RWPE2 (cell line): Measurements from ENCODE around the gene TBX6.

ENCODE experiments used
- ATAC-seq: fragments of 200-7000 bp; cut with Tn5 transposase; 3 replicates; pipeline ENCODE4 v1.9.1; 2021; ENCODE audit warnings: low read depth
- DNase-seq: peaks from one replicate; pipeline ENCODE4 v3.0.0-alpha.2; 2020; ENCODE audit warnings: low spot score
- H3K27ac ChIP-seq: fragments of 450-650 bp; 2 replicates; pipeline ENCODE4 v1.5.1; 2017; ENCODE audit warnings: mild to moderate bottlenecking; ENCODE audit not compliant: poor library complexity, severe bottlenecking
- H3K27me3 ChIP-seq: fragments of 250-450 bp; sonication (Bioruptor Pico); 2 replicates; pipeline ENCODE4 v1.5.1; 2021; ENCODE audit warnings: mild to moderate bottlenecking, moderate library complexity; ENCODE audit not compliant: insufficient read depth, poor library complexity, severe bottlenecking
- H3K36me3 ChIP-seq: fragments of 250-450 bp; sonication (Bioruptor Pico); 2 replicates; pipeline ENCODE4 v1.5.1; 2020; ENCODE audit warnings: low read depth, mild to moderate bottlenecking, moderate library complexity
- H3K4me1 ChIP-seq: fragments of 250-450 bp; sonication (Bioruptor Pico); 2 replicates; pipeline ENCODE4 v1.5.1; 2021; ENCODE audit warnings: mild to moderate bottlenecking, moderate library complexity; ENCODE audit not compliant: insufficient read depth, poor library complexity, severe bottlenecking
- H3K4me3 ChIP-seq: fragments of 250-450 bp; sonication (Bioruptor Pico); 2 replicates; pipeline ENCODE4 v1.5.1; 2021; ENCODE audit warnings: mild to moderate bottlenecking, moderate library complexity; ENCODE audit not compliant: severe bottlenecking
- H3K9me3 ChIP-seq: fragments of 250-450 bp; sonication (Bioruptor Pico); 2 replicates; pipeline ENCODE4 v1.5.1; 2021; ENCODE audit warnings: mild to moderate bottlenecking, moderate library complexity; ENCODE audit not compliant: severe bottlenecking
- TF ChIP-seq, protein P1 (sequence below): fragments of 450-650 bp; IDR thresholded peaks from one replicate; pipeline ENCODE4 v1.5.1; 2017; ENCODE audit warnings: mild to moderate bottlenecking, moderate library complexity; ENCODE audit not compliant: poor library complexity, severe bottlenecking

The TBX6 gene, protein sequence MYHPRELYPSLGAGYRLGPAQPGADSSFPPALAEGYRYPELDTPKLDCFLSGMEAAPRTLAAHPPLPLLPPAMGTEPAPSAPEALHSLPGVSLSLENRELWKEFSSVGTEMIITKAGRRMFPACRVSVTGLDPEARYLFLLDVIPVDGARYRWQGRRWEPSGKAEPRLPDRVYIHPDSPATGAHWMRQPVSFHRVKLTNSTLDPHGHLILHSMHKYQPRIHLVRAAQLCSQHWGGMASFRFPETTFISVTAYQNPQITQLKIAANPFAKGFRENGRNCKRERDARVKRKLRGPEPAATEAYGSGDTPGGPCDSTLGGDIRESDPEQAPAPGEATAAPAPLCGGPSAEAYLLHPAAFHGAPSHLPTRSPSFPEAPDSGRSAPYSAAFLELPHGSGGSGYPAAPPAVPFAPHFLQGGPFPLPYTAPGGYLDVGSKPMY

DNA sequence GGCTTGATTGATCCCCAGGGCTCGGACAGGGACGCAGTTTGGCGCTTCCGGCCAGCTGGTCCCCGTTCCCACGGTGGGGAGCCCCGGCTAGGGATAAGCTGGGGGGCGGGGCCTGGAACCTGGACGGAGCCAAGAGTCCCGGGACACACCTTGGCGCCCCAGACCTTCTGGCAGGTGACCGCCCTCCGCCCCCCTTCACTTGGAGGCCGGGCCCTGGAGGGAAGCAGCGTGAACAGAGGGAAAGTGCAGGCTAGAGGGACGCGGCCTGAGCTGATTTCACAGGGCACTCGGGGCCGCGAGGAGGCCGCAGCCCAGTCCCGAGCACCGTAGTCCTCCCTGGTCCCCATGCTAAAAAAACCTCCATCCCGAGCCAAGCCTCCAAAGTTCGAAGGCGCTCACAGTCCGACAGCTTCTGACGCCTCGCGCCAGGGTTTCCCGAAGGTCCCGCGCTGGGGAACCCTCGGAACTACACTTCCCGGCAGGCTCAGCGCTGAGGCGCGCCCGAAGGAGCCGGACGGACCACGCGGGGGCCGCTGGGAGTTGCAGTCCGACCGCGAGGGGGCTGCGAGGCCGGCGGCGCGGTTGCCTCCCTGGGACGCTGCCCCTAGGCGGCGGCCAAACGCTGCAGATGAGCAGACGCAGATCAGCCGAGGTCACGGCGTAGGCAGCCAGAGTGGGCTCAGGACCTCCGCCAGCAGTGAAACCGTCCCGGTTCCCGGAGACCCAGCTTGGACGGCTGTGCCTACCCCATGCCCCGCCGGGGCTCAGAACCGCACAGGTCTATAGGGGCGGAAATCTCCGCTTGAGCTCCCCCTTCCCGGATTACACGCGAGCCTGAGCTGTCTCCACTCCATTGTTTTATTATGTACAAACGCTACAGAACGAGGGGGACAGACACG is at the start of gene TBX6:
TSS of gene TBX6 (minus strand) at position 451 of the 899 bp plus-strand sequence. CDS start 731 bp downstream, outside the sequence.
- H3K27ac ChIP-seq, result peak within 1 kb of the TSS; percentile 87
- TF ChIP-seq, protein P1, sequence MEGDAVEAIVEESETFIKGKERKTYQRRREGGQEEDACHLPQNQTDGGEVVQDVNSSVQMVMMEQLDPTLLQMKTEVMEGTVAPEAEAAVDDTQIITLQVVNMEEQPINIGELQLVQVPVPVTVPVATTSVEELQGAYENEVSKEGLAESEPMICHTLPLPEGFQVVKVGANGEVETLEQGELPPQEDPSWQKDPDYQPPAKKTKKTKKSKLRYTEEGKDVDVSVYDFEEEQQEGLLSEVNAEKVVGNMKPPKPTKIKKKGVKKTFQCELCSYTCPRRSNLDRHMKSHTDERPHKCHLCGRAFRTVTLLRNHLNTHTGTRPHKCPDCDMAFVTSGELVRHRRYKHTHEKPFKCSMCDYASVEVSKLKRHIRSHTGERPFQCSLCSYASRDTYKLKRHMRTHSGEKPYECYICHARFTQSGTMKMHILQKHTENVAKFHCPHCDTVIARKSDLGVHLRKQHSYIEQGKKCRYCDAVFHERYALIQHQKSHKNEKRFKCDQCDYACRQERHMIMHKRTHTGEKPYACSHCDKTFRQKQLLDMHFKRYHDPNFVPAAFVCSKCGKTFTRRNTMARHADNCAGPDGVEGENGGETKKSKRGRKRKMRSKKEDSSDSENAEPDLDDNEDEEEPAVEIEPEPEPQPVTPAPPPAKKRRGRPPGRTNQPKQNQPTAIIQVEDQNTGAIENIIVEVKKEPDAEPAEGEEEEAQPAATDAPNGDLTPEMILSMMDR, result peak; percentile 92
- peaks cover 13% of the 10 kb centered on the region for H3K4me1 ChIP-seq
- peak within 1 kb of the TSS; percentile 21 for H3K4me3 ChIP-seq
- H3K9me3 ChIP-seq, result peaks cover 3% of the 10 kb centered on the region
- ATAC-seq (peak; percentile 87), DNase-seq (peak; percentile 91)
- no peaks in the 10 kb centered on the region for H3K27me3 ChIP-seq
- H3K36me3 ChIP-seq, result peaks cover 4% of the 10 kb centered on the region; the same call in 1 of the 2 replicates

DNA sequence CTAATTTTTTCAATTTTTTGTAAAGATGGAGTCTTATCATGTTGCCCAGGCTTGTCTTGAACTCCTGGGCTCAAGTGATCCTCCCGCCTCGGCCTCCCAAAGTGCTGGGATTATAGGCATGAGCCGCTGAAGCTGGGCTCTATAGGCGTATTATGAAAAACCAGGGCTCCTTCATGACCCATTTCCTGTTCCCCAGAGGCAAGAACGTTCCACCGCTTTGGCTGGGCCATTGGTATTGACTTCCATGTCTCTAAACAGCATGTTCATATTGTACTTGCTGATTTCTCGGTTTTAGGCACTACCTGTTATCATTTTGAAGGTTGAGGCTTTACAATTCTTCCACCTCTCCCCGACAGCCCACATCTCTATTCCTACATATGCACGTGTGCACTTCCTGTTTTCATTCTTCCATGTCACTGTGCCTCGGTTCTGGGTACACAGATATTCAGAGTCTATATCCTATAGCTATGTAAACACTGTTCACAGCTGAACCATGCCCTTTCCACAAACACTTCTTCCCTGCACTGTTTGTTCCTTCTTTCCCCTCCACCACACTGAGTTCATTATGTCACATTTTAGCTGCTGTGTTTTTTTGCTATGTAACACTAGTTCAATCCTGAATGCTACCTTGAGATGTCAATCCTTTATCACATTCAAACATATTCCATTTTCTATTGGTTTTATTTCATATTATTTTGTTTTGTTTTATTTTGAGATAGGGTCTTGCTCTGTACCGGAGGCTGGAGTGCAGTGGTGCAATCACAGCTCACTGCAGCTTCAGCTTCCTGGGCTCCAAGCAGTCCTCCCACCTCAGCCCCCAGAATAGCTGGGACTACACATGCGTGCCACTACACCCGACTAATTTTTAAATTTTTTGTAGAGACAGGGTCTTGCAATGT is 48.1 kb upstream of the TBX6 start:
- no peak overlapping the region for H3K4me3 ChIP-seq
- TF ChIP-seq, protein P1, result no peak
- ATAC-seq, result no peak
- H3K36me3 ChIP-seq, result no peaks in the 10 kb centered on the region
- H3K9me3 ChIP-seq, result no peaks in the 10 kb centered on the region
- no peaks in the 10 kb centered on the region for H3K4me1 ChIP-seq
- H3K27me3 ChIP-seq, result no peaks in the 10 kb centered on the region
- H3K27ac ChIP-seq, result no peak overlapping the region
- no peak for DNase-seq

DNA sequence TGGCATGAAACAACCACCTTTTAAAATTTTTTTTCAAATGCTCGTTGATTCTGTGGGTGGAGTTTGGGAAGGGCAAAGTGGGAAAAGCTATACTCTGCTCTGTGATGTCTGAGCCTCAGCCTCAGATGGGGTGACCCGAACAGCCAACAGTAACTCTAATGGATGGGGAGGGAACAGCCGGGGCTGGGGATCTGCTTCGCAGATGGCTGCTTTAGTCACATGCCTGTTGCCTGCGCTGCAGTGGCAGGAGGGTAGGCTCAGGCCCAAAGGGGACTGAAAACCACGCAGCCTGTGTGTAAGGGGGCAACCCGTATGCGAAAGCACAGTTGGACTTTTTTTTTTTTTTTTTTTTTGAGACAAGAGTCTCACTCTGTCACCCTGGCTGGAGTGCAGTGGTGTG is 46.2 kb upstream of the TBX6 start:
- H3K4me3 ChIP-seq, result no peak overlapping the region
- H3K4me1 ChIP-seq, result no peaks in the 10 kb centered on the region
- no peak for ATAC-seq
- TF ChIP-seq, protein P1, result no peak
- no peaks in the 10 kb centered on the region for H3K36me3 ChIP-seq
- no peak overlapping the region for H3K27ac ChIP-seq
- H3K9me3 ChIP-seq, result no peaks in the 10 kb centered on the region
- no peak for DNase-seq
- H3K27me3 ChIP-seq, result no peaks in the 10 kb centered on the region

DNA sequence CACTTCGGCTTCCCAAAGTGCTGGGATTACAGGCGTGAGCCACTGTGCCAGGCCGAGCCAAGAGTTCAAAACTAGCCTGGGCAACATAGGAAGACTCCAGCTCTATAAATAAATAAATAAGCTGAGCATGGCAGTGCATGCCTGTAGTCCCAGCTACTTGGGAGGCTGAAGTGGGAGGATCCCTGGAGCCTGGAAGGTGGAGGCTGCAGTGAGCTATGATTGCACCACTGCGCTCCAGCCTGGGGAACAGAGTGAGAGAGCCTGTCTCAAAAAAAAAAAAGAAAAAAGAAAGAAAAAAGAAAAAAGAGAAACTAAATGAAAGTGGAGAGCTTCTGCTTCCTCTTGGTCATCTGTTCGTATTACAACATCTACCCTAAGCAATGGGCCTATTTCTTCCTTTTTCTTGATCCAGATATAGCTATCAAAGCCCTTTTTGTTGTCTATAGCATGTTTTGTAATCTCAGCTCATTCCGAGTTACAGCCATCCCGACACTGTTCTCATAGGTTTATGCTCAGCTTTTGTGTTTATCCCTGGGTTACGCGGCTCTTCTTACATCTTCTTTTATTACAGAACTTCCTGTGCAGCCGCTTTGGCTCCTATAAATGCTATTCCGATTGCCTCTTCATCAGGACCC is 45.4 kb upstream of the TBX6 start:
- no peak overlapping the region for H3K4me3 ChIP-seq
- H3K36me3 ChIP-seq, result no peaks in the 10 kb centered on the region
- no peaks in the 10 kb centered on the region for H3K4me1 ChIP-seq
- no peak overlapping the region for H3K27ac ChIP-seq
- no peaks in the 10 kb centered on the region for H3K27me3 ChIP-seq
- H3K9me3 ChIP-seq, result no peaks in the 10 kb centered on the region
- DNase-seq, result no peak
- no peak for ATAC-seq
- TF ChIP-seq, protein P1, result no peak
